PC-3 (cell line): Measurements from ENCODE around the gene CRACR2B. TPM values are rescaled to one million over a fixed set of nuclear protein-coding genes. Genes with fewer than 3 reads are reported as not detected.

Experiments used
- ATAC-seq: fragments of 200-7000 bp; cut with Tn5 transposase; 2 replicates; pipeline ENCODE4 v1.9.1; 2020; ENCODE audit warnings: mild to moderate bottlenecking, moderate library complexity
- BruUV-seq: library from RNA; stranded (reverse); fragments of 400-500 nt; replicated peaks from 2 replicates; lab custom pipeline; 2021; lab: Mats Ljungman, UMichigan
- CTCF ChIA-PET: fragments of 300-600 bp; sonication (Branson Sonifier 250); formaldehyde crosslinking; loops from one replicate; lab custom pipeline; 2022; ENCODE audit warnings: antibody characterized with exemption; lab: Charles Lee
- POLR2A ChIA-PET: fragments of 300-600 bp; sonication (Branson Sonifier 250); formaldehyde crosslinking; loops from one replicate; lab custom pipeline; 2022; ENCODE audit warnings: antibody characterized with exemption; ENCODE audit not compliant: unreplicated experiment; lab: Charles Lee
- DNase-seq: peaks from one replicate; pipeline ENCODE4 v3.0.0-alpha.2; 2015
- H2AFZ ChIP-seq: fragments of 300-600 bp; sonication (generic); 2 replicates; pipeline ENCODE4 v1.6.0; 2016; ENCODE audit warnings: antibody characterized with exemption, low read length
- H3F3A ChIP-seq: fragments of 300-600 bp; sonication (generic); one replicate; pipeline ENCODE4 v1.6.0; 2017; ENCODE audit warnings: antibody characterized with exemption, low read length, control low read depth, mild to moderate bottlenecking; ENCODE audit not compliant: unreplicated experiment
- H3K27ac ChIP-seq: fragments of 300-600 bp; sonication (generic); 2 replicates; pipeline ENCODE4 v1.5.1; 2016; ENCODE audit warnings: mild to moderate bottlenecking, low read length
- H3K27me3 ChIP-seq: fragments of 300-600 bp; sonication (generic); 2 replicates; pipeline ENCODE4 v1.6.1; 2016; ENCODE audit warnings: low read length, mixed read lengths
- H3K36me3 ChIP-seq: fragments of 300-600 bp; sonication (generic); 2 replicates; pipeline ENCODE4 v1.6.1; 2016; ENCODE audit warnings: low read depth, mixed run types, low read length, mixed read lengths
- H3K4me1 ChIP-seq: fragments of 300-600 bp; sonication (generic); 2 replicates; pipeline ENCODE4 v1.5.1; 2016; ENCODE audit warnings: low read length; ENCODE audit not compliant: insufficient read depth
- H3K4me2 ChIP-seq: fragments of 300-600 bp; sonication (generic); 2 replicates; pipeline ENCODE4 v1.6.0; 2016; ENCODE audit warnings: low read length
- H3K4me3 ChIP-seq: fragments of 300-600 bp; sonication (generic); 2 replicates; pipeline ENCODE4 v1.5.1; 2016; ENCODE audit warnings: mild to moderate bottlenecking, low read length, mixed read lengths
- H3K79me2 ChIP-seq: fragments of 300-600 bp; sonication (generic); 2 replicates; pipeline ENCODE4 v1.6.1; 2017; ENCODE audit warnings: low read length, mixed read lengths
- H3K9ac ChIP-seq: fragments of 300-600 bp; sonication (generic); 2 replicates; pipeline ENCODE4 v1.6.0; 2016; ENCODE audit warnings: mild to moderate bottlenecking, low read length
- H3K9me2 ChIP-seq: fragments of 300-600 bp; sonication (generic); replicated peaks from 2 replicates; pipeline ENCODE4 v1.6.1; 2016; ENCODE audit warnings: mixed run types, low read length, mixed read lengths
- H3K9me3 ChIP-seq: fragments of 300-600 bp; sonication (generic); 2 replicates; pipeline ENCODE4 v1.6.1; 2016; ENCODE audit warnings: low read length, mixed read lengths
- H4K20me1 ChIP-seq: fragments of 300-600 bp; sonication (generic); 2 replicates; pipeline ENCODE4 v1.6.1; 2016; ENCODE audit warnings: low read length, mixed read lengths
- CTCF ChIP-seq: fragments of 300-600 bp; sonication (generic); conservative IDR thresholded peaks from 2 replicates; pipeline ENCODE4 v1.5.1; 2017; ENCODE audit warnings: antibody characterized with exemption, low read depth, mild to moderate bottlenecking, low read length
- EZH2 ChIP-seq: fragments of 300-600 bp; sonication (generic); IDR thresholded peaks from one replicate; pipeline ENCODE4 v1.6.1; 2017; ENCODE audit warnings: antibody characterized with exemption, mild to moderate bottlenecking, low read length; ENCODE audit not compliant: unreplicated experiment
- EZH2phosphoT487 ChIP-seq: fragments of 300-600 bp; sonication (generic); IDR thresholded peaks from 2 replicates; pipeline ENCODE4 v1.6.1; 2018; ENCODE audit warnings: mild to moderate bottlenecking, antibody characterized with exemption, low read length, borderline replicate concordance
- intact Hi-C: fragments of 100-400 bp; cut with micrococcal nuclease; formaldehyde crosslinking; loops from 2 replicates; pipeline ENCODE4 v1.9.0; 2023
- total RNA-seq: library from RNA; depleted of rRNA; stranded (reverse); fragments of >200 nt; gene quantifications from 2 replicates; pipeline ENCODE4 v1.2.3, GENCODE V29; 2014

Gene CRACR2B
- total RNA-seq, 1 experiment from 2014 or later: 10.6 TPM

GRCh38 chr11:845872-846495, 18.3 kb downstream of the CRACR2B start:
- Histone ChIP-seq H3K27me3 (no peaks in the 10 kb centered on the region), H3K9me3 (no peaks in the 10 kb centered on the region), H3K9me2 (no peaks in the 10 kb centered on the region), H3K4me3 (no peak overlapping the region), H3K36me3 (peaks cover 5% of the 10 kb centered on the region), H3K79me2 (peaks cover 59% of the 10 kb centered on the region), H3F3A (no peaks in the 10 kb centered on the region), H2AFZ (no peak overlapping the region), H4K20me1 (peaks cover 11% of the 10 kb centered on the region), H3K4me1 (peaks cover 33% of the 10 kb centered on the region), H3K9ac (no peak overlapping the region), H3K27ac (no peak overlapping the region), H3K4me2 (peak overlapping the region; percentile 90)
- TF ChIP-seq EZH2: no peak
- BruUV-seq: no TSS peak
- ChIA-PET CTCF (no interaction called here), POLR2A (interaction anchor here (0.6 kb wide), 1 partner anchor 171 kb away, joined by 4 read pairs; no protein-coding TSS in a partner anchor)
- ATAC-seq (no peak), DNase-seq (no peak)
- intact Hi-C loops: no loop called here

GRCh38 chr11:846496-847098, 18.9 kb downstream of the CRACR2B start:
- intact Hi-C loops: no loop called here
- peaks cover 53% of the 10 kb centered on the region for H3K79me2 ChIP-seq
- H3K36me3 ChIP-seq: no peaks in the 10 kb centered on the region; the same call in 1 of the 2 replicates
- no peak overlapping the region for H3K4me3 ChIP-seq
- no peak overlapping the region for H2AFZ ChIP-seq
- H3K4me1 ChIP-seq: peaks cover 33% of the 10 kb centered on the region
- no TSS peak for BruUV-seq
- CTCF ChIA-PET: no interaction called here
- ATAC-seq (no peak), DNase-seq (no peak)
- H3K4me2 ChIP-seq: peak overlapping the region; percentile 90
- no peak for TF ChIP-seq CTCF
- H3F3A ChIP-seq: no peaks in the 10 kb centered on the region
- no peaks in the 10 kb centered on the region for H3K27me3 ChIP-seq
- POLR2A ChIA-PET: no interaction called here
- no peaks in the 10 kb centered on the region for H3K9me2 ChIP-seq
- peaks cover 6% of the 10 kb centered on the region for H4K20me1 ChIP-seq
- H3K9ac ChIP-seq: no peak overlapping the region
- H3K9me3 ChIP-seq: no peaks in the 10 kb centered on the region
- no peak overlapping the region for H3K27ac ChIP-seq

- CTCF ChIA-PET: no interaction called here
- H4K20me1 ChIP-seq: no peaks in the 10 kb centered on the region; the same call in 1 of the 2 replicates
- POLR2A ChIA-PET: no interaction called here
Measured at GRCh38 chr11:847876-848275, 20.2 kb downstream of the CRACR2B start.

More at GRCh38 chr11:847876-848275, 20.2 kb downstream of the CRACR2B start:
- Histone ChIP-seq H3K9me2 (no peaks in the 10 kb centered on the region), H3K27ac (no peak overlapping the region), H3K27me3 (no peaks in the 10 kb centered on the region), H3K9ac (no peak overlapping the region), H2AFZ (no peak overlapping the region), H3K36me3 (no peaks in the 10 kb centered on the region; the same call in 1 of the 2 replicates), H3F3A (no peaks in the 10 kb centered on the region), H3K4me1 (peaks cover 33% of the 10 kb centered on the region), H3K9me3 (no peaks in the 10 kb centered on the region), H3K4me3 (no peak overlapping the region), H3K4me2 (no peak overlapping the region), H3K79me2 (peaks cover 42% of the 10 kb centered on the region)
- BruUV-seq: no TSS peak
- intact Hi-C loops: no loop called here
- TF ChIP-seq CTCF (no peak), EZH2phosphoT487 (no peak), EZH2 (no peak)
- DNase-seq: no peak
- ATAC-seq: no peak
